ENCODE results near the gene ENOSF1.

The ENOSF1 gene

DNA sequence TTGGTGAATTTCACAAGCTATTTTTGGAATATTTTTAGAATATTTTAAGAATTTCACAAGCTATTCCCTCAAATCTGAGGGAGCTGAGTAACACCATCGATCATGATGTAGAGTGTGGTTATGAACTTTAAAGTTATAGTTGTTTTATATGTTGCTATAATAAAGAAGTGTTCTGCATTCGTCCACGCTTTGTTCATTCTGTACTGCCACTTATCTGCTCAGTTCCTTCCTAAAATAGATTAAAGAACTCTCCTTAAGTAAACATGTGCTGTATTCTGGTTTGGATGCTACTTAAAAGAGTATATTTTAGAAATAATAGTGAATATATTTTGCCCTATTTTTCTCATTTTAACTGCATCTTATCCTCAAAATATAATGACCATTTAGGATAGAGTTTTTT lies 39.1 kb downstream of the ENOSF1 start:
- no peak for DNase-seq (ENCODE audit: low read depth)

DNA sequence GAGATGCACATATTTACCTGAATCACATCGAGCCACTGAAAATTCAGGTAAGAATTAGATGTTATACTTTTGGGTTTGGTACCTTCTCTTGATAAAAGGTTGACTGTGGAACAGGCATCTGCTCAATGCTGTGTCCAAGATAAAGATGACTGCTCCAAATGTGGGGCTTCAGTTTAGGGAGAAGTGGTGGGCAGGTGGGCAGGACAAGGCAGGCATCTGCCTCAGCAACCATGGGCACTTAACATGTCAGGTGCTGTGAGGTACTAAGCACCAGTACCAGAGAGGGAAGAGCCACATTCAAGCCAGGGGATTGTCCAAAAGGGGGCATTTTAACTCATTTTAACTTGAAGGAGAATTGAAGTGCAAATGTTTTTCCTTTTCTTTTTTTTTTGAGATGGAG lies 41.0 kb downstream of the ENOSF1 start:
- no peak for DNase-seq (ENCODE audit: low read depth)

DNA sequence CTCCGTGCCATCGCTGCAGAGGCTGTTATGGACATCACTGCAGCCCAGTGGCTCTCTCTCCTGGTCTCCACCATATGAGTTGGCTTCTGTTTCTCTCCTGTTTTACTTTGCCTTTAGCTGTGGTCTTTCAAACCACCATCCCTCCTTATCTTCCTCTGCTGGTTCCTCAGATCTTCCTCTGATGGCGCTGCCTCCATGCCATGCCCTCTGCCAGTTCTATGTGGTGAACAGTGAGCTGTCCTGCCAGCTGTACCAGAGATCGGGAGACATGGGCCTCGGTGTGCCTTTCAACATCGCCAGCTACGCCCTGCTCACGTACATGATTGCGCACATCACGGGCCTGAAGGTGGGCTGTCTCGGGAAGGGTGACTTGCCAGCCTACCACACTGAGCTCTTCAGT lies 41.9 kb downstream of the ENOSF1 start:
- no peak for DNase-seq (ENCODE audit: low read depth)

DNA sequence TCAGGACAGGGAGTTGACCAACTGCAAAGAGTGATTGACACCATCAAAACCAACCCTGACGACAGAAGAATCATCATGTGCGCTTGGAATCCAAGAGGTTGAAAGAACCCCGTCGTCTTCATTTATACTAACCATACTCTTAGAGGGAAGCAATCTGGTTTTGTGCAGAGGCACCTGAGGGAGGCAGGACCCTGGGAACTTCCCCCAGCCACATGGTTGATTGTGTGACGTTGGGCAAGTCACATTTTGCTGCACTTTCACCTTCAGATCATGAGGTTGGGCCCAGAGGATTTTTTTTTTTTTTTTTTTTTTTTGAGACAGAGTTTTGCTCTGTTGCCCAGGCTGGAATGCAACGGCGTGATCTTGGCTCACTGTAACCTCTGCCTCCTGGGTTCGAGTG lies 43.4 kb downstream of the ENOSF1 start:
- no peak for DNase-seq (ENCODE audit: low read depth)

DNA sequence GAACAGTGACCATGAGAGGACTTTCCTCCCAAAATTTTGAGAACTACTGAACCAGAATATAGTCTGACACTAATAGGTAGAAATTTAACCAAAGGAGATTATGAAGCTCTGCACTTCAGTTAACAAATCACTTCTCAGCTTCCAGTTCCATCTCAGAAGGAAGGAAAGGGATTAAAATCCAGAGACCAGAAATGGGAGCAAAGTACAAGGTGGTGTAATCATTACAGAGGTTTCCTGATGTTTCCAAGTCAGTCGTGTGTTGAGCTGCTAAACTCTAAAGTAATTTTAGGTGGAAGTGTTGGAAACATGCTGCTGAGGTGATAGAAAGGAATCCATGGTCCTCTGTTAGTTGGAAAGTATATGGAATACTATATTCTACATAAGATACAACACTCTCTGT lies 44.2 kb downstream of the ENOSF1 start:
- DNase-seq (ENCODE audit: low read depth), result no peak

DNA sequence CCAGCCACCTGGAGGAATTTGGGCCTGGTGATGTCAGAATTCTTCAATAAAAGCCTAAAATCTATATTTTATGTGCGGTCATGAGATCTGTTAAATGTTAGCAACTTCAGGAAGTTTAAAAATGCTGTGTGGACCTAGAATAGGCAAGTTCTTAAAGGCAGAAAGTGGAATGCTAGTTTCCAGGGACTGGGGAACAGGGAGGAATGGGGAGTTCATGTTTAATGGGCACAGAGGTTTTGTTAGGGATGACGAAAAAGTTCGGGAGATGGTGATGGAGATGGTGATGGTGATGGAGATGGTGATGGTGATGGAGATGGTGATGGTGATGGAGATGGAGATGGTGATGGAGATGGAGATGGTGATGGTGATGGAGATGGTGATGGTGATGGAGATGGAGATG lies 45.8 kb downstream of the ENOSF1 start:
- DNase-seq (ENCODE audit: low read depth), result no peak

DNA sequence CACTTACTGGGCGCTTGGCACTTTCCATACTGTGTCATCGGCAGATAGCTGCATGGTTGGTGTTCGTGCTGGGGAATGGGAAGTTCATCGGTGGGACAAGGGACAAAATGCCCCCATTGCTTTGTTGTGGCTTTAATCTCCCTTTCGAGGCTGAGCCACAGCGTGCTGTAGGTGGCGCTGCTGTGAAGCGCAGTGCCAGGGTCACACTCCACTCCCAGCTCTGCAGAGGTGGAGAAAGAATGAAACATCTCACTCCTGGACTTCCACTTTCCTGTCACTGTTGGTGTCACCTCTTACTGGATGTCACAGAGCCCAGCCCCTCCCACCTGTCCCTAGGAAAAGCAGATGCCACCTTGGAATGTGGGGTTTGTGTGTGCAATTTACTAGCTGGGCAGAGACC lies 46.3 kb downstream of the ENOSF1 start:
- no peak for DNase-seq (ENCODE audit: low read depth)

DNA sequence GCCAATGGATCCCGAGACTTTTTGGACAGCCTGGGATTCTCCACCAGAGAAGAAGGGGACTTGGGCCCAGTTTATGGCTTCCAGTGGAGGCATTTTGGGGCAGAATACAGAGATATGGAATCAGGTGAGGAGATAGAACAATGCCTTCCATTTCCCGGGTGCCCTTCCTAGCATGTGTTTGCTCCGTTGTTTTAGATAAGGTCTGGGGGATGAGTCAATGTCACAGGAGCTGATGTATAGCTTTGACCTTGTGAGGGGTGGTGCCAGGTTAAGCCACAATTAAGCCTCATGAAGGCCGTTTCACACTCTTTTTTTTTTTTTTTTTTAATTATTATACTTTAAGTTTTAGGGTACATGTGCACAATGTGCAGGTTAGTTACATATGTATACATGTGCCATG lies 50.2 kb downstream of the ENOSF1 start:
- DNase-seq (ENCODE audit: low read depth), result no peak

DNA sequence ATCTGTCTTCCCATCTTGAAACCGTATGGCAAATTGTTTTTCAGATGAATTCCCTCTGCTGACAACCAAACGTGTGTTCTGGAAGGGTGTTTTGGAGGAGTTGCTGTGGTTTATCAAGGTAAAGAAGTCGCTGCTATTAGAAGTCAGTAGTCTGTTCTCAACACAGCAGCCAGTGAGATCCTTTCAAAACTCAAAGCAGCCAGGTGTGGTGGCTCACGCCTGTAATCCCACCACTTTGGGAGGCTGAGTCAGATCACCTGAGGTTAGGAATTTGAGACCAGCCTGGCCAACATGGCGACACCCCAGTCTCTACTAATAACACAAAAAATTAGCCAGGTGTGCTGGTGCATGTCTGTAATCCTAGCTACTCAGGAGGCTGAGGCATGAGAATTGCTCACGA lies 52.8 kb downstream of the ENOSF1 start:
- DNase-seq (ENCODE audit: low read depth), result no peak

DNA sequence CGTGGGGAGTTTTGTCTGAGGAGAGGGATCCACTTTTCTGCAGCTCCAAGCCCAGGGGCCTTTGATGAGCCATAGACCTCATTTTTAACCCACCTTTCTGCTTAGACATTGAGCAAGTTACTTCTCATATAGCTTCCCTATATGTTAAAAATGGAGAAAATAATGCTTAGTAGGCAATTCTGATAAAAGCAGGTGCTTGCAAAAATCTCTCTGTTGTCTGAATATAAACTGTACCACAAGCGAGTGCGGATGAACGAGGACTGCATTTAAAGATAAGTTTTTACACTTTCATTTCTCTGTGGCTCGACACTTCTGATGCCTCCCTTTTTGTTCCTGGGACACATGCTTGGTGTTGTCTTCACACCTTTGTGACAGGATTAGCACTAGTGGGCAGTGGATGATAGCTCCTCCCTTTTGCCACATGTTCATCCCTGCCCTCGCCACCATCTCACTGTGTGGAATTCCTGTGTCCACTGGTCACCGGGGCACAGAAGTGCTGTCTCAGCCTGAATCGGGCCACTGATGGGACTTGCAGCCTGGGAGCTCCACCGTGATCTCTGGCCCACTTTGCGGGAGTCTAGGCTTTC lies 53.4 kb downstream of the ENOSF1 start:
- no peak for DNase-seq (ENCODE audit: low read depth)

DNA sequence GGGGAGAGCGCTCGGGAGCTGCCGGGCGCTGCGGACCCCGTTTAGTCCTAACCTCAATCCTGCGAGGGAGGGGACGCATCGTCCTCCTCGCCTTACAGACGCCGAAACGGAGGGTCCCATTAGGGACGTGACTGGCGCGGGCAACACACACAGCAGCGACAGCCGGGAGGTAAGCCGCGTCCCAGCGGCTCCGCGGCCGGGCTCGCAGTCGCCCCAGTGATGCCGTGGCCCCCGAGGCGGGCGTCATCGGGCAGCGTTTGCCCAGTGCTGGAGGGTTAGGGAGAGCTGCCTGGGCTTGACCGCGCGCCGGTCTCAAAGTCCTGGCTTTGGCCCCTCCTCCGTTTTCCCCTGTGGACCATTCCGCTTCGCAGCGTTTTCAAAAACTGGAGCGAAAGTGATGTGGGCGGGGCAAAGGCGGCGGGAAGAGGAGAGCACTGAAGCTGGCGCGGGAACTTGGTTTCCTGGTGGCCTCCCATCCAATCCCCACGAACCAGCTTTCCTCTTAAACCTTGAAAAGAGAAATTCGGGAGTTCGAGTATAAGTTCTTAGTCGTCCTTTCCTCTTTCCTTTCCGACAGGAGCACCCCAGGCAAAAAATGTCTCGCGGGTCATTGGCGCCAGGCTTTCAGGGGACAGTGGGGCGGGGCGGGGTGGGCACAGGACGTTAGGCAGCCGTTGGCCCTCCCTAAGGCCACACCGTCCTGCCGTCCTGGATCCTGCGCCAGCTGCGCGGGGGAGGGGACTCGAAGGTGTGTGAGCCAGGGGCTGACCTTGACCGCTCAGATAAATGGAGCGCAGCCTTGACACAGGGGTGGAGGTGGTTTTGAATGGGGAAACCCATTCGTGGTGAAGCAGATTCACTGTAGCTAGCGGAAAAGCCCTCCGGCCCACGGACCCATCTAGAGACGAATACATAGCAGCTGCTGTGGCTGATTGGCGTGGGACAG lies 54.2 kb downstream of the ENOSF1 start:
- peak; percentile 94 for DNase-seq (ENCODE audit: low read depth)

DNA sequence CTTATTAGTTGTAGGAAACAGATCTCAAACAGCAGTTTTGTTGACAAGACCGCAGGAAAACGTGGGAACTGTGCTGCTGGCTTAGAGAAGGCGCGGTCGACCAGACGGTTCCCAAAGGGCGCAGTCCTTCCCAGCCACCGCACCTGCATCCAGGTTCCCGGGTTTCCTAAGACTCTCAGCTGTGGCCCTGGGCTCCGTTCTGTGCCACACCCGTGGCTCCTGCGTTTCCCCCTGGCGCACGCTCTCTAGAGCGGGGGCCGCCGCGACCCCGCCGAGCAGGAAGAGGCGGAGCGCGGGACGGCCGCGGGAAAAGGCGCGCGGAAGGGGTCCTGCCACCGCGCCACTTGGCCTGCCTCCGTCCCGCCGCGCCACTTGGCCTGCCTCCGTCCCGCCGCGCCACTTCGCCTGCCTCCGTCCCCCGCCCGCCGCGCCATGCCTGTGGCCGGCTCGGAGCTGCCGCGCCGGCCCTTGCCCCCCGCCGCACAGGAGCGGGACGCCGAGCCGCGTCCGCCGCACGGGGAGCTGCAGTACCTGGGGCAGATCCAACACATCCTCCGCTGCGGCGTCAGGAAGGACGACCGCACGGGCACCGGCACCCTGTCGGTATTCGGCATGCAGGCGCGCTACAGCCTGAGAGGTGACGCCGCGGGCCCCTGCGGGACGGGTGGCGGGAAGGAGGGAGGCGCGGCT lies 55.0 kb downstream of the ENOSF1 start, which contains the start of gene TYMS:
Gene TYMS (plus strand): TSS at position 343 of the 690 bp plus-strand sequence. CDS start 90 bp downstream, at position 433.
- DNase-seq (ENCODE audit: low read depth), result peak; percentile 62

DNA sequence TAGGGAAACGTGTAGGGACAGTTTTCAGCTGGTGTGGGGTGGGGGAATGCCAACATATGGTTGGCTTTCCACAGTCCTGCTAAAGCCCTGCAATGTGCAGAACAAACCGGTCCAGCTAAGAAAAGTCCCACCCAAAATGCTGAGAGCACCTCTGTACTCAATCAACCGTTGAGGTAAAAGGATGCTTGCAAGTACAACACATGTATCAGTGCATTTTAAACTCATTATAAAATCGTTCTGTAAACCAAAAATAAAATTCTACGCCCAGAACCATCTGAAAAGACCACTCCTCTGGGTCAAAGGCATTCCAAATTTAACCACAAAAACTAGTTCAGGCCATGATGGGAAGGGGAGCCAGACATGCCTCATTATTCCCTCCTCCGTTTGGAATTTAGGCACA lies 57.0 kb downstream of the ENOSF1 start:
- no peak for DNase-seq (ENCODE audit: low read depth)

DNA sequence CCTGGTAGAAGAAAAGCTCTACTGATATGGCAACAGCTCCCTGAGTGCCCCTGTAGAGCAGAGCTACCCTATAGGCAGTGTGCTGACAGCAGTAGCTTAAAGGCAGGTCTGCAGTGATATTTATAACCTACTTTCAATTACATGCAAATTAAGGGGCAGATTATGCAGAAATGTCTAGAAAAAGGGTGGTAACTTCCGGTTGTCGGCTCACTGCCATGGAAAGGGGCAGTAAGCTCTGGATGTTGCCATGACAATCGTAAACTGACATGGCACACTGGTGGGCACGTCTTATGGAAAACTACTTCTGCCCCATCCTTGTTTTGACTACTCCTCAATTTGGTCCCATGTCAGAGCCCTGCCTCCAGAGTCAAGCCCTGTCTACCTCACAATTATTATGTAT lies 57.8 kb downstream of the ENOSF1 start:
- DNase-seq (ENCODE audit: low read depth), result no peak

DNA sequence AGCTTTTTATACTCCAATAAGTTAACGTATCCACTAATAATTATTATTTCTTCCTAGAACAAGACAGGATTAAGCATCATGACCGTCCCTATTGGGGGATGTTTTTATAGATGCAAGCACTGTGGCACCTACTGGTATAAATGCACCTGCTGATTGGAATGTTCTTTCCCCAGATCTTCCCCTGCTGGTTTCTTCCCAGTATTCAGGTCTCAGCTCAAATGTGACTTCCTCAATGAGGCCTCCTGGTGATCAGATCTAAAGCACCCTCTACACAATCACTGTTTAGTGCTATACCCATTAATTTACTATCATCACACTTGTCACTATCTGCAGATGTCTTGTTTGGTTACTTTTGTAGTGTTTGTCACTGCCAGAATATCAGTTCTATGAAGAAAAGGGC lies 58.9 kb downstream of the ENOSF1 start:
- no peak for DNase-seq (ENCODE audit: low read depth)

DNA sequence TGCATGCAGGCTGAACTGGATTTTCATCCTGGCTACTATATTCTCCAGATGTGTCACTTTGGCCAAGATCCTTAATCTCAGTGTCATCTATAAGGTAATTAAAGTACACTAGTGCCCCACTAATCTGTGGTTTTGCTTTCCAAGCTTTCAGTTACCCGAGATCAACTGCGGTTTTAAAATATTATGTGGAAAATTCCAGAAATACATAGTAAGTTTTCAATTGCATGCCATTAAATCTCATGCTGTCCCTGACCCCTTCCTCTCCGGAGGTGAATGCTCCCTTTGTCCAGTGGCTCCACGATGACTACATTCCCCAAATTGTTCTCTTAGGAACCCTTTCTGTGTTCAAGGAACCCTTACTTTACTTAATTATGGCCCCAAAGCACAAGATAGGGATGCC lies 60.3 kb downstream of the ENOSF1 start:
- DNase-seq (ENCODE audit: low read depth), result no peak

DNA sequence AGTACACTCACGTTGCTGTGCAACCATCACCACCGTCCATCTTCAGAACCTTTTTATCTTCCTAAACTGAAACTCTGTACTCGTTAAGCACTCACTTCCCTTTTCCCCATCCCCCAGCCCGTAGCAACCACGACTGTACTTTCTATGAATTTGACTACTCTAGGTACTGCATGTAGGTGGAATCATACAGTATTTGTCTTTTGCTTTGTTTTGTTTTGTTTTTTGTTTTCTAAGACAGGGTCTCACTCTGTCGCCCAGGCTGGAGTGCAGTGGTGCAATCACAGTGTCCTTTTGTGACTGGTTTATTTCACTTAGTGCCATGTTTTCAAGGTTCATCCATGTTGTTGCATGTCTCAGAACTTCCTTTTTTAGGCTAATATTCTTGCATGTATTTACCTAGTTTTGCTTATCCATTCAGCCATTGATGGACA lies 62.0 kb downstream of the ENOSF1 start:
- no peak for DNase-seq (ENCODE audit: low read depth)

DNA sequence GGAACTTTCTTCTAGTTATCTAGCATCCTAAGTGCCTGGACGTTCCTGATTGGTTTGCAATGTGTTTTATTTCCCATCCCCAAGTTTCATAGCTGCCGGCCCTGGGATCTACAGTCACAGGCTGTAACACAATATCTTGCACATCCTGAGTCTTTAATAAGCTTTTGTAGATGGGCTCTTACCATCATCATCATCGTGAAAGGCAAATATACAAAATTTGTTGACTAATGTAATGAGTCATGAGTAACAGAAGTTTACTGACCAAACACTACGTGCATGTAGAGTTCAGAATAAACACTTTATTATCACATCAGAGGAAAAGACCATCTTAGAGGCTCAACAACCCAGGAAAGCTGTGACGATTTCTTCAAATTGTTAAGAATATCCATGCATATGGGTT lies 63.1 kb downstream of the ENOSF1 start:
- DNase-seq (ENCODE audit: low read depth), result peak; percentile 76

DNA sequence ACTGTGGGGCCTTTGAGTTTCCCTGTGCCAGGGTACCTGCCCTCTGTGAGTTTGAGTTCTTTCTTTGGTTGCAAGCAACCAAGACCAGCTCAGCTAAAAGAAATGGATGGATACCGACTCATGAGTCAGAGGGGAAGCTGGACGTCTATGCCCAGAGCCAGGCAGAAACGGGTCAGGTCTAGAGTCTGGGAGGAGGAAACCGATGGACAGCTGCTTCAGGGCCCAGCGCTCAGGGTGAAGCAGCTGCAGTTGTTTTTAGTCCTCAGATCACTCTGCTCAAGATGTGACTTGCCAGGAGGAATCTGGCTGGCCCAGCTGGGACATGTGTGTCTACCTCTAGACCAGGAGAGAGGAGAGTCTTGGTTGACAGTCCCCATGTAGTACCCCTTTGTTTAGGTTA lies 65.1 kb downstream of the ENOSF1 start:
- DNase-seq (ENCODE audit: low read depth), result peak; percentile 25

DNA sequence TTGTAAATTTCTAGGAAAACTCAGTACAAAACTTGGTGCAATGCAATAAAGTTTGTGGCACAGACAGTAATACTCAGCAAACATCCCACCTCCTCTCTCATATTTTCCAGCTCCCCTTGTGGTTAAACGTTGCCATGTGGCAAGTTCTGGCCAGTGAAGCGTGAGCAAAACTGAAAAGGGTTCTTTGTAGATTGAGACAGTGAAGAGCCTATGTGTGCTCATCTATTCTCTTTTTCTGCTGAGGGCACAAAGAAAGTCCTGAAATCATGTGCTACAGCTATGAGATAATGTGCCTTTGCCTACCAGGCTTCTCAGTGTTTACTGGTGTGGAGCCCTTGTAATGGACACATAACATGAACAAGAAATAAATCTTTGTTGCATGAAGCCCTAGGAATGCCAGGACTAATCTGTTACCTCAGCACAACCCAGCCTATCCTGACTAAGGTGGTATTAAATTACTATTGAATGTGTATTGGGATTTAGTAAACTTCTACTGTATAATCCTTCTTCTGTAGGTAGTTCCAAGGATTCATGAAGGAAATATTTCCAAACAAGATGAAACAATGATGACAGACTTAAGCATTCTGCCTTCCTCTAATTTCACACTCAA lies 67.9 kb downstream of the ENOSF1 start:
- no peak for DNase-seq (ENCODE audit: low read depth)

DNA sequence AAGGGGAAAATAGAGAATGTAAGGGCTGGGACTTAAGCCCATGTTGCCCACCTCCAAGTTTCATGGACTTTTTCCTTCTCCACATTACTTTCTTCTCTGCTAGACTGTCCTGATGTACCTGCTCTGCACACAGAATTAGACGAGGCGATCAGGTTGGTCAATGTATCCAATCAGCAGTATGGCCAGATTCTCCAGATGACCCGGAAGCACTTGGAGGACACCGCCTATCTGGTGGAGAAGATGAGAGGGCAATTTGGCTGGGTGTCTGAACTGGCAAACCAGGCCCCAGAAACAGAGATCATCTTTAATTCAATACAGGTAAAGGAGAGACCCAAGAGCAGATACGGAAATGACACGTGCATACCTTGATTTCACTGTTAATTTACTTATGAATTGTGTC lies 71.2 kb downstream of the ENOSF1 start:
- no peak for DNase-seq (ENCODE audit: low read depth)

DNA sequence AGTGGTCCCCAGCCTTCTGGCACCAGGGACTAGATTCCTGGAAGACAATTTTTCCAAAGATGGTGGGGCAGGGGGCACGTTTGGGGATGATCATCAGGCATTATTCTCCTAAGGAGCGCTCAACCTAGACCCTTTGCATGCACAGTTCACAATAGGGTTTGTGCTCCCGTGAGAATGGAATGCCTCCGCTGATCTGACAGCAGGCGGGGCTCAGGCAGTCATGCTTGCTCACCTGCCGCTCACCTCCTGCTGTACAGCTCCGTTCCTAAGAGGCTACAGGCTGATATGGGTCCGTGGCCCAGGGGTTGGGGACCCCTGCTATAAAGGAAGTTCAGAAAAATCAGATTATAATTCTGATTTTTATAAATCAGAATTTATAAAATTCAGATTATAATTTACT lies 77.3 kb downstream of the ENOSF1 start:
- no peak for DNase-seq (ENCODE audit: low read depth)

All from ELR (cell line).